ENCODE results near the gene ZG16.
A peak's percentile ranks its signal among the peaks of the same experiment; 100 is the strongest.

Gene ZG16

DNA sequence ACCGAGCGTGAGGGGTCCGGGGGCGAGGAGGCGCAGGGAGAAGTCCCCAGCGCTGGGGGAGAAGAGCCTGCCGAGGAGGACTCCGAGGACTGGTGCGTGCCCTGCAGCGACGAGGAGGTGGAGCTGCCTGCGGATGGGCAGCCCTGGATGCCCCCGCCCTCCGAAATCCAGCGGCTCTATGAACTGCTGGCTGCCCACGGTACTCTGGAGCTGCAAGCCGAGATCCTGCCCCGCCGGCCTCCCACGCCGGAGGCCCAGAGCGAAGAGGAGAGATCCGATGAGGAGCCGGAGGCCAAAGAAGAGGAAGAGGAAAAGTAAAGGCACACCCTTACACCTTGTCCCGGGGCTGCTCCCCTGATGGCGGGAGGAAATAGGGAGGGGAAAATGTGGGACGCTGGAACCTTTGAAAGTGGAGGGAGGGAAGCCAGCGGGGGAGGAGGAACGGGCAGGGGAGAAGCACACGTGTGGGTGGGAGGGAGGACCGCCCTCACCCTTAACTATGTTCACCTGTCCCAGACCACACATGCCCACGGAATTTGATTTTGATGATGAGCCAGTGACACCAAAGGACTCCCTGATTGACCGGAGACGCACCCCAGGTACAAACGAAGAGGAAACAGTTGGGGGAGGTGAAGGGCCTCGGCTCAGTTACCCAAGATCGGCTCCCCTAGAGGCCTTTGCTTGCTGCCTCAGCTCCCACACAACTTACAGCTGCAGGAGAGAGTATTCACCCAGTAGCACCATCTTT, 38.8 kb downstream of the ZG16 start:
- DNase-seq (ENCODE audit: low read depth, low spot score) = no peak
- H3K27ac ChIP-seq = peak overlapping the region; percentile 72

DNA sequence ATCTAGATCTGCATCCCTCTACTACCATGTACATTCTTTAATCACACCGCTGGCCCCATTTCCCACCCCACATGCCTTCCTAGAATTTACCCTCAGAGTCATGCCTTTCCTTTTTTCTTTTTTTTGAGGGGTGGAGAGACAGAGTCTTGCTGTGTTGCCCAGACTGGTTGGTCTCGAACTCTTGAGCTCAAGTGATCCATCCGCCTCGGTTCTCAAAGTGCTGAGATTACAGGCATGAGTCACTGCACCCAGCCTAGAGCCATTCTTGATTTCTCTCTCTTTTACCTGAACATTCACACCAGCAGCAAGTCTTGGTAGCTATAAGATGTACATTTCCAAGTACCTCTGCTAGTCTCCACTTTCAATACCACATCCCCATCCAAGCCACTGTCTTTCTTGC, 40.0 kb downstream of the ZG16 start:
- DNase-seq (ENCODE audit: low read depth, low spot score) = no peak
- peak overlapping the region; percentile 72 for H3K27ac ChIP-seq

DNA sequence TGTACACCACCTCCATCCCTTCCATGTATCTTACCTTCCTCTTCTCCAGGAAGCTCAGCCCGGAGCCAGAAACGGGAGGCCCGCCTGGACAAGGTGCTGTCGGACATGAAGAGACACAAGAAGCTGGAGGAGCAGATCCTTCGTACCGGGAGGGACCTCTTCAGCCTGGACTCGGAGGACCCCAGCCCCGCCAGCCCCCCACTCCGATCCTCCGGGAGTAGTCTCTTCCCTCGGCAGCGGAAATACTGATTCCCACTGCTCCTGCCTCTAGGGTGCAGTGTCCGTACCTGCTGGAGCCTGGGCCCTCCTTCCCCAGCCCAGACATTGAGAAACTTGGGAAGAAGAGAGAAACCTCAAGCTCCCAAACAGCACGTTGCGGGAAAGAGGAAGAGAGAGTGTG, 41.5 kb downstream of the ZG16 start:
- H3K27ac ChIP-seq = peak overlapping the region; percentile 96
- no peak for DNase-seq (ENCODE audit: low read depth, low spot score)

DNA sequence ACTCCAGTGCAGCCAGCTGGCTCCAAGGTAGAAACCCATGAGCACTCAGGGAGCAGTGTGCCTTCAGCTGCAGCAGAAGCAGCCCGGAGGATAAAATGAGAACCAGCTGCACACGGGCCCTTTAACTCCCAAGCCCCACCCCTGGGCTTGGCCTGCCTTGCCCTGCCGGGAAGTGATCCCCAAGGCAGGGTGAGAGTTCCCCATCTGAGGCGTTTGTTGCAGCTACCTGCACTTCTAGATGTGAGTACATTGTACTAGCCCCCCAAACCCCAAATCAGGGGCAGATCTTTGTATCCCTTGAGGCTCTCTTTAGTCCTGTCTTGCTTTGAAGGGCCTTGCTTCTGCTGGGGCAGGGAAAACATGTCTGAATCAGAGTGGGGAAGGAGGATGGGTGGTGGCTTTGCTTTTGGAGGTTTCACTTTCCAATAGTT, 42.2 kb downstream of the ZG16 start, which contains the start of gene MVP:
TSS of gene MVP (plus strand) at position 192 of the 431 bp plus-strand sequence. CDS start 10,088 bp downstream, outside the sequence.
- no peak for DNase-seq (ENCODE audit: low read depth, low spot score)
- peak within 1 kb of the TSS; percentile 96 for H3K27ac ChIP-seq

DNA sequence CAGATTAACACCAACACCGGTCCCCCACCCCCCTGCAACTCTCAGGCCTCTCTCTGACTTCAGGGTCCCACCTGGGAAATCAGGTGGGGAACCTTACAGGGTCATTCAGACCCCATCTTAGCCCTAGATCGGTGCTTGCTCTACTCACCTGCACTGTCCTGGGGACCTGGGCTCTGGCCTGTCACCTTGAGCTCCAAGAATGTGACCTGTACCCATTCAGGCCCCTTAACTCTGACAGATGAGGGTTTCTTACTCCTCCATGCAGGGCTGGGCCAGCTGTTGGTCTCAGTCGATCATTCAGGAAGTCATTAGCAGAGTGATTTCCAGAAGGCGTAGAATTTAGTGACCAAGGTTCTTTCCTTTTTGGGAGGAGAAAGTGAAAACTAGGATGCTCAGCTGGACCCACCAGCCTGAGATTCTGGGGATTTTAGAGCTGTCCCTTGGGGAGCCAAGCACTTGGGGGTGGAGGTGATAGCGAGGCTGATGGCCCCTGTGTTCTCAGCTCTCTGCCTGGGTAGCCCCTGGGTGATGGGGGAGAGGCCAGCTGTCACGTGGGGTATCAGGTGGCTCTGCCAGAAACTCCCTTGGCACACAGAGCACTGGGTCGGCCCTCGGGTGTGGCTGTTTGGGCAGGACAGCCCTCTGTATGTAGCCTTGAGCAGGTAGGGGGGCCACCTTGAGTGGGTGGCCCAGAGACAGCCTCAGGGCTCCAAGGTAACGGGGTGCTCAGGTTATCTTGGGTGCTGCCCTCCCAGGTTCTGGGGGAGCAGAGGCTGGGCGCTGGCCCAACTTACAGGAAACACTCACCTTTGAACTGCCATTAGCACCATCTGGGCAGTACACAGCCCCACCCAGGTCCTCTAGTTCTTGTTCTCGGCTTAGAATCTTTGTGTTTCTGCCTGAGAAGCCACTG, 42.9 kb downstream of the ZG16 start:
- H3K27ac ChIP-seq = peak overlapping the region; percentile 96
- DNase-seq (ENCODE audit: low read depth, low spot score) = no peak

DNA sequence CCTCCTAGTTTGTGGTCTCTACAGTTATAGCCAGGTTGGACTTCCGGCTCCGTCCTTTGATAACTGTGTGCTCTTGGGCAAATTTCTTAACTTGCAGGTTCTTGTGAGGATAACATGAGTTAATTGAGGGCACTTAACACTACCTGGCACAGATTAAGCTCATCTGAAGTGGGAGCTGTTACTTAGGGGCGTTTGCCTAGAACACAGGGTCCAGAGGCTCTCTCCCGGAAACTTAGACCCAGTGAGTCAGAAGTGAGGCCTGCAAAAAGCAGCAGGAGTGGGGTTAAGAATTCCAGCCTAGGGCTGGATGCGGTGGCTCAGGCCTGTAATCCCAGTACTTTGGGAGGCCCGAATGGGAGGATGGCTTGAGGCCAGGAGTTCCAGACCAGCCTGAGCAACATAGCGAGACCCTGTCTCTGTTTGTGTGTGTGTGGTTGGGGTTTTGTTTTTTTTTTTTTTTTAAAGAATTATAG, 43.6 kb downstream of the ZG16 start:
- peak overlapping the region; percentile 96 for H3K27ac ChIP-seq
- no peak for DNase-seq (ENCODE audit: low read depth, low spot score)

DNA sequence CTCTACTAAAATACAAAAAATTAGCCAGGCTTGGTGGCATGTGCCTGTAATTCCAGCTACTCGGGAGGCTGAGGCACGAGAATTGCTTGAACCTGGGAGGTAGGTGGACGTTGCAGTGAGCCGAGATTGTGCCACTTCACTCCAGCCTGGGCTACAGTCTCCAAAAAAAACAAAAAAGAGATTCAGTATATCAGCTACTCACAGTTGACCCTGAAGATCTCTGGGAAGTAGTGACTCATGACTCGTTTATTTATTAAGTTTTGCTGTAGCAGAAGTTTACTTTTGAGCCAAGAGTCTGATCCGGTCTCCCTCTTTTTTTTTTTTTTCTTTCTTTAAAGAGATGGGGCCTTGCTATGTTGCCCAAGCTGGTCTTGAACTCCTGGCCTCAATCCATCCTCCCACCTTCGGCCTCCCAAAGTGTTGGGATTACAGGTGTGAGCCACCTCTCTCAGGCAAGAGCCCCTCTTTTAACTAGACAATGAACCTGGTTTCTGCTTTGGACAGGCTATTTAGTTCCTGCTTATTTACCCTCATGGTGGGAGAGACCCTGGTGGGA, 46.6 kb downstream of the ZG16 start:
- H3K27ac ChIP-seq = peak overlapping the region; percentile 67
- no peak for DNase-seq (ENCODE audit: low read depth, low spot score)

DNA sequence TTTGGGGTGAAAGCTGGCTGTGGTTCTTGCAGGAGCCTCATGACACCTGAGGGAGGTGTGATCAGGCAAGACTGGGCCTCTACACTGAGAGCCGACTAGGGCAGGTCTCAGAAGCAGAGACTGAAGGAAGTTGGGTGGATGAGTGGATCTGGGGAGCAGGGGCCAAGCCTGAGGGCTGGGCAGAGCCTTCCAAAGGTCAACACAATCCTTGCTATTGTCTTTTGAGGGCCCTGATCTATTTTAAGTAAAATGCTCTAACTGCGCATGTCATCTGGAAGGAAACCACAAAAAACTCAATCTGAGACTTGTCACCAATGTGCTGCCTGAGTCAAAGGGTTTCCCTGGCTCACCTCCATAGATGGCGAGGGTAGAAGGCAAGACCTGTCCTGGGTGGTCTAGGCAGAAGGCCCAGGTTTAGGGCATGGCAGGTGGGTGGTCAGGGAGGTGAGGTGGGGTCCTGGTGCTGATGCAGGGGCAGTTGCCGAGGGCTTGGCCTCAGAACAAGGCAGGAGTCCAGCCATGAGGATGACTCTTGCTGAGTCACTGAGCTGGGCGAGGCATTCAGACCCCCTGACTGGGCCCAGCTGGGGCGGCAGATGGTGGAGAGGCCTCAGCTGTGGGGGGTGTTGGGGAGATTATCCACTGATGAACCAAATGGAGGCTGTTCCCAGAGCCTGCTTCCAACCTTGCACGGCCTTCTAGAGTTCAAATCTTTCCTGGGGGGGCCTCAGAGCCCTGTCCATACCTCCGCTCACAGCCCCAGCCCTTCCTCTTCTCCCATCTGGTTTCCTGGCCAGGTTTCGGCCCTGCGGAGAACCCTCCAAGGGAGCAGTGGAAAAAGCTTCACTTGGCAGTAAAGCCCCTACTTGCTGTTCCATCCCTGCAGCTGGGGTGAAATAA, 47.3 kb downstream of the ZG16 start:
- no peak for DNase-seq (ENCODE audit: low read depth, low spot score)
- peak overlapping the region; percentile 67 for H3K27ac ChIP-seq

DNA sequence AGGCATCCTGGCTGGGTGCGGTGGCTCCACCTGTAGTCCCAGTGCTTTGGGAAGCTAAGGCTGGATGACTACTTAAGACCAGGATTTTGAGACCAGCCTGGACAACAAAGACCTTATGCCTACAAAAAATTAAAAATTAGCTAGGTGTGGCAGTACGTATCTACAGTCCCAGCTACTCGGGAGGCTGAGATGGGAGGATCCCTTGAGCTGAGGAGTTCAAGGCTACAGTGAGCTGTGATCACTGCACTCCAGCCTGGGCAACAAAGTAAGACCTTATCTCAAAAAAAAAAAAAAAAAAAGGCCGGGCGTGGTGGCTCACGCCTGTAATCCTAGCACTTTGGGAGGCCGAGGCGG, 48.3 kb downstream of the ZG16 start:
- no peak overlapping the region for H3K27ac ChIP-seq

DNA sequence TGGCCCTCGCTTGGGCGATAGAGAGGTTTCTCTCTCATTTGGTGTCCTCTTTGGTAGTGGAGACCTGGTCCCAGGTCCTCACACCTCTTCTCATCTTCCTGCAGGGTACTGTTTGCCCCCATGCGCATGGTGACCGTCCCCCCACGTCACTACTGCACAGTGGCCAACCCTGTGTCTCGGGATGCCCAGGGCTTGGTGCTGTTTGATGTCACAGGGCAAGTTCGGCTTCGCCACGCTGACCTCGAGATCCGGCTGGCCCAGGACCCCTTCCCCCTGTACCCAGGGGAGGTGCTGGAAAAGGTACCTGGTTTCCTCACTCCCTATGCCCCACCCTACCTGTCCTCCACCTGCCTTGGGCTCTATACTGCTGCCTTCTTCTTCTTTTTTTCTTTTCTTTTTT, 52.7 kb downstream of the ZG16 start:
- H3K27ac ChIP-seq = no peak overlapping the region
- no peak for DNase-seq (ENCODE audit: low read depth, low spot score)

More for the DNA sequence above, 48.3 kb downstream of the ZG16 start:
- no peak for DNase-seq (ENCODE audit: low read depth, low spot score)

DNA sequence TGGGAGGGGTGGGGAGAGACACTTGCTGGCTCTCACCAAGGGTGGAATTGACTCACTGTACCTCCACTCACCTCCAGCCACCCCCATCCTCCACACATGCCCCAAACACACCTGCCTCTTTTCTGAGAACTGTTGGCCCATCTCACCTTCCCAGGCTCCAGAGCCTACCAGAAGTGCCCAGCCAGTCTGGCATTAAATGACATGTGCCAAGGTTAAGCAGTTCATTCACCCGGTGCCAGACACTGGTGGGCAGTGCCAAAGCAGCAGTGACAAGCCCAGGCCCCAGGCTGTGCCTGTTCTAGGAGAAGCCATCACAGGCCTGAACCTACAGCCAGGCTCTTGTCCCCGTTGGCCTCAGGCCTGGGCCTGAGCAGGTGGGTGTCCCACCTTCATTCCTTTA, 53.4 kb downstream of the ZG16 start:
- DNase-seq (ENCODE audit: low read depth, low spot score) = no peak
- no peak overlapping the region for H3K27ac ChIP-seq
